Uterus (tissue), 2 donors: ENCODE measurements around the gene KCNA10.

Experiments
- CTCF ChIP-seq, 4 experiments: fragments of 200-600 bp in 2 of 4; fragments of 450-650 bp in 2 of 4; sonication (generic) in 2 of 4; IDR thresholded peaks; one replicate each; pipeline ENCODE4 v1.5.1; 2016 to 2019; ENCODE audit warnings: antibody characterized with exemption in 4 of 4, mild to moderate bottlenecking in 2 of 4, moderate library complexity in 1 of 4
- POLR2A ChIP-seq, 2 donors: fragments of 450-650 bp; IDR thresholded peaks; one replicate each; pipeline ENCODE4 v1.6.1; 2016; ENCODE audit warnings: antibody characterized with exemption in 2 of 2, mild to moderate bottlenecking in 1 of 2, moderate library complexity in 1 of 2

GRCh38 chr1:110525249-110525595 is 6.2 kb upstream of the KCNA10 start:
- TF ChIP-seq CTCF (IDR thresholded peaks at IDR 0.05) (no peak), POLR2A (IDR thresholded peaks at IDR 0.05) (no peak)
